Activated CD8-positive, alpha-beta T cell treated with anti-CD3 and anti-CD28 coated beads for 36 hours (primary cell): ENCODE results near the gene CEP164. TPM values are rescaled to one million over a fixed set of nuclear protein-coding genes. Genes with fewer than 3 reads are reported as not detected.

Experiments
- ATAC-seq: fragments of 200-7000 bp; cut with Tn5 transposase; one replicate; pipeline ENCODE4 v1.10.0; 2021; ENCODE audit warnings: mild to moderate bottlenecking, moderate library complexity
- CTCF ChIA-PET: fragments of 350-600 bp; sonication (Branson Sonifier 250); formaldehyde crosslinking; loops from one replicate; lab custom pipeline; 2021; ENCODE audit warnings: antibody characterized with exemption; lab: Charles Lee
- POLR2A ChIA-PET: fragments of 350-600 bp; sonication (Branson Sonifier 250); formaldehyde crosslinking; loops from one replicate; lab custom pipeline; 2021; ENCODE audit warnings: antibody characterized with exemption; lab: Charles Lee
- DNase-seq: peaks from one replicate; pipeline ENCODE4 v3.0.0-alpha.2; 2020
- H3K27ac Mint-ChIP-seq: one replicate; pipeline ENCODE4 v1.8.0; 2021; ENCODE audit warnings: mild to moderate bottlenecking, mixed read lengths
- H3K27me3 Mint-ChIP-seq: one replicate; pipeline ENCODE4 v1.8.0; 2021; ENCODE audit warnings: mixed read lengths
- H3K36me3 Mint-ChIP-seq: one replicate; pipeline ENCODE4 v1.8.0; 2021; ENCODE audit warnings: low read depth, mixed read lengths
- H3K4me1 Mint-ChIP-seq: one replicate; pipeline ENCODE4 v1.8.0; 2021; ENCODE audit warnings: low read depth, mixed read lengths
- H3K4me3 Mint-ChIP-seq: one replicate; pipeline ENCODE4 v1.8.0; 2021; ENCODE audit warnings: mild to moderate bottlenecking, moderate library complexity, mixed read lengths
- H3K9me3 Mint-ChIP-seq: one replicate; pipeline ENCODE4 v1.8.0; 2021; ENCODE audit warnings: mixed read lengths
- intact Hi-C: fragments of 100-400 bp; cut with micrococcal nuclease; formaldehyde crosslinking; loops from one replicate; pipeline ENCODE4 v1.10.0; 2022
- total RNA-seq, 2 experiments: library from RNA; stranded (reverse); gene quantifications; one replicate each; pipeline ENCODE4 v1.2.3, GENCODE V29; 2021
- TF ChIP-seq, protein P1 (sequence below): fragments of 200-600 bp; IDR thresholded peaks from one replicate; pipeline ENCODE4 v1.8.0; 2022; ENCODE audit warnings: antibody characterized with exemption, mild to moderate bottlenecking

Gene CEP164
- total RNA-seq, 2 experiments from 2014 or later: 24.0 to 25.5 TPM

DNA sequence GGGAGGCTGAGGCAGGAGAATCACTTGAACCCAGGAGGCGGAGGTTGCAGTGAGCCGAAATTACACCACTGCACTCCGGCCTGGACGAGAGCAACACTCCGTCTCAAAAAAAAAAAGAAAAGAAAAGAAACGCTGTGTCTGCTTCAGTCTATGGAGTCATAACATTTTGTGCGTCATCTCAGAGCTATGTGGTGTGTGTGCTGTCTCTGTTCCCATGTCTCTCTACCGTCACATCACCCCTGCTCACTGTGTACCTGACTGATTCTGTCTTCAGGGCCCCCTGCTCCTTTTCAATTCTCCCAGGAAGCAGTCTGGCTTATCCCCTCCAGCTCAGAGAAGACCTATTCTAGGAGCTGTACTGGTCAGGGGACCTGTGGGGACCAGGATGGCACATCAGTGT lies 29.5 kb upstream of the CEP164 start:
- TF ChIP-seq, protein P1, sequence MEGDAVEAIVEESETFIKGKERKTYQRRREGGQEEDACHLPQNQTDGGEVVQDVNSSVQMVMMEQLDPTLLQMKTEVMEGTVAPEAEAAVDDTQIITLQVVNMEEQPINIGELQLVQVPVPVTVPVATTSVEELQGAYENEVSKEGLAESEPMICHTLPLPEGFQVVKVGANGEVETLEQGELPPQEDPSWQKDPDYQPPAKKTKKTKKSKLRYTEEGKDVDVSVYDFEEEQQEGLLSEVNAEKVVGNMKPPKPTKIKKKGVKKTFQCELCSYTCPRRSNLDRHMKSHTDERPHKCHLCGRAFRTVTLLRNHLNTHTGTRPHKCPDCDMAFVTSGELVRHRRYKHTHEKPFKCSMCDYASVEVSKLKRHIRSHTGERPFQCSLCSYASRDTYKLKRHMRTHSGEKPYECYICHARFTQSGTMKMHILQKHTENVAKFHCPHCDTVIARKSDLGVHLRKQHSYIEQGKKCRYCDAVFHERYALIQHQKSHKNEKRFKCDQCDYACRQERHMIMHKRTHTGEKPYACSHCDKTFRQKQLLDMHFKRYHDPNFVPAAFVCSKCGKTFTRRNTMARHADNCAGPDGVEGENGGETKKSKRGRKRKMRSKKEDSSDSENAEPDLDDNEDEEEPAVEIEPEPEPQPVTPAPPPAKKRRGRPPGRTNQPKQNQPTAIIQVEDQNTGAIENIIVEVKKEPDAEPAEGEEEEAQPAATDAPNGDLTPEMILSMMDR: no peak
- Mint-ChIP-seq H3K4me3 (no peak overlapping the region), H3K36me3 (no peaks in the 10 kb centered on the region), H3K27me3 (no peaks in the 10 kb centered on the region), H3K4me1 (no peaks in the 10 kb centered on the region), H3K9me3 (no peaks in the 10 kb centered on the region), H3K27ac (no peak overlapping the region)
- intact Hi-C loops: no loop called here
- ChIA-PET CTCF (no interaction called here), POLR2A (no interaction called here)
- ATAC-seq: no peak
- DNase-seq: no peak

DNA sequence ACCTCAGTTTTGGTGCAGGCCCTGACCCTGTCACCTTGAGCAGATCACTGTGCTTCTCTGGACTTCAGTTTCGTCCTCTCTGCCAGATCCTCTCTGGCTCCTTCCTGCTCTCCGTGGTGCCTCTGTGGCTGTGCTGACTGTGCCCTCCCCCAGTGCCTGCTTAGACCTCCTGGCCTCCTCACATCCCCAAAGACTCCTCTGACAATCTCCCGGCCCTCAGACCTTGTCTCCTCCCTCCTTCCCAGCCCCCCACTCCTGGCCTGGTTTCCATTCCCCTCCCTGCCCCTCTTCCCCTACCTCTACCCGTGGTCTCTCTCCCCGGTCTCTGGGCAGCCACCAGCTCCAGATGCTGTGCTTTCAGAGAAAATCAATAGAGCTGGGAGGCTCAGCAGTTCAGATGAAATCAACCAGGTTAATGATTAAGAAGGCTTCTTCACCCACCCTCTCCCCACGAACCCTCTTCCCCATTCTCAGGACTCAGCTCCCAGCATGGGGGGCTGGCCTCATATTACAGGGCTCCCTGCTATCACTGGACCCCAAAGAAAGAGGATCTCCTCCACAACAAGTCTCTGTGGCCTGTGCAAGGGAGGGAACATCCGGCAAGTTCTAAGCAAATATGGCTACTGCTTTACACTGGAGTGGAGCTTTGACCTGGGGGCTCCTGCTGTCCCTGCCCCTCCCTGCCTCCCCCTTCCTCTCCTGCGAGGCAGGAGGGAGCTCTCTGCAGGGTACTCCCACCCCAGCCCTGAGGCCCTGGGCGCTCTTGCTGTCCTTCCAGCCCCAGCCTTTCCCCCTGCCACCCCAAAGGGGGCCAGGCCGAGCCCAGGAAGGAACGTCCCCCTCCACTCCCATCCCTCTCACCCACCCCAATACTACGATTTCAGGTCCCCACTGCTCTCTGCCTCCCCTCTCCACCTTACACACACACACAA lies 28.0 kb upstream of the CEP164 start:
- ATAC-seq (no peak), DNase-seq (no peak)
- intact Hi-C loops: no loop called here
- Mint-ChIP-seq H3K4me1 (no peaks in the 10 kb centered on the region), H3K36me3 (no peaks in the 10 kb centered on the region), H3K9me3 (no peaks in the 10 kb centered on the region), H3K27me3 (no peaks in the 10 kb centered on the region), H3K27ac (no peak overlapping the region), H3K4me3 (no peak overlapping the region)
- POLR2A ChIA-PET: no interaction called here
- CTCF ChIA-PET: interaction anchor here (1.4 kb wide), 1 partner anchor 12 kb away, joined by 4 read pairs; no protein-coding TSS in a partner anchor
- TF ChIP-seq, protein P1: no peak

DNA sequence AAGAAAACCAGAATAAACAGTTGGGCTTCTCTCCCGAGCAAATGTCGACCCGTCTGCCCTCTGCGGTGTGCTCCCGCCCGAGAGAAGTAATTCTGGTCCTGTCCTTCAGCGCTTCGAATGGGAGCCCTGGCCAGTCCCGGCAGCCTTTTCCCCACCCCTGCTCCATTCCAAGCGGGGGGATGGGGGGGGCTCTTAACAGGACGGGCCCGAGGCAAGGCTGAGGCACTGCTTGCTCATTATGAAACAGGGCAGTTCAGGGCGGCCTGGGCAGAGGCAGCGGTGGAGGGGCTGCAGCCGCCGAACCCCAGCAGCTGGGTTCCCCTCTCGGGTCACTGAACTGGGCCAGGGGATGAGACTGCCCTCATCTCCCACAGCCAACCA lies 27.4 kb upstream of the CEP164 start:
- intact Hi-C loops: no loop called here
- DNase-seq (no peak), ATAC-seq (no peak)
- Mint-ChIP-seq H3K27me3 (no peaks in the 10 kb centered on the region), H3K36me3 (no peaks in the 10 kb centered on the region), H3K4me3 (no peak overlapping the region), H3K27ac (no peak overlapping the region), H3K4me1 (no peaks in the 10 kb centered on the region), H3K9me3 (no peaks in the 10 kb centered on the region)
- ChIA-PET CTCF (interaction anchor here (1.4 kb wide), 1 partner anchor 12 kb away, joined by 4 read pairs; no protein-coding TSS in a partner anchor), POLR2A (no interaction called here)
- TF ChIP-seq, protein P1: no peak

DNA sequence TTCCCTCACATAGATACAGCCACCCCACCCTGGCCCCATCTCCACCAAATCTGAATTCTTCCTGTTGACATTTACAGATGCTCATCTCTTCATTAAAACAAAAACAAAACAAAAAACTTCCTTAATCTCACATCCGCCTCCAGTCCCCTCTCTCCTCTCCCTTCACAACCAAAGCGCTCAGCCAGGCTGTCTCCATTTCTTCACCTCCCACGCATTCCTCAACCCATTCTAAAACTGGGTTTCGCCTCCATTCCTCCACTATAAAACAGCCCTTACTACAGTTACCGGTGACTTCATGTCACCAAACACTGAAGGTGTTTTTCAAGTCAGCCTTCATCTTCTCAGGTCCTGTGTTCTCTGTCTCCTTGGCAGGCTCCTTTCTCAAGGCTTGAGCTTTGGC lies 26.9 kb upstream of the CEP164 start:
- ChIA-PET POLR2A (no interaction called here), CTCF (interaction anchor here (1.4 kb wide), 1 partner anchor 13 kb away, joined by 4 read pairs; no protein-coding TSS in a partner anchor)
- no peak for ATAC-seq
- DNase-seq: no peak
- TF ChIP-seq, protein P1: no peak
- Mint-ChIP-seq H3K27ac (no peak overlapping the region), H3K27me3 (no peaks in the 10 kb centered on the region), H3K4me1 (no peaks in the 10 kb centered on the region), H3K9me3 (no peaks in the 10 kb centered on the region), H3K36me3 (no peaks in the 10 kb centered on the region), H3K4me3 (no peak overlapping the region)
- intact Hi-C loops: no loop called here

DNA sequence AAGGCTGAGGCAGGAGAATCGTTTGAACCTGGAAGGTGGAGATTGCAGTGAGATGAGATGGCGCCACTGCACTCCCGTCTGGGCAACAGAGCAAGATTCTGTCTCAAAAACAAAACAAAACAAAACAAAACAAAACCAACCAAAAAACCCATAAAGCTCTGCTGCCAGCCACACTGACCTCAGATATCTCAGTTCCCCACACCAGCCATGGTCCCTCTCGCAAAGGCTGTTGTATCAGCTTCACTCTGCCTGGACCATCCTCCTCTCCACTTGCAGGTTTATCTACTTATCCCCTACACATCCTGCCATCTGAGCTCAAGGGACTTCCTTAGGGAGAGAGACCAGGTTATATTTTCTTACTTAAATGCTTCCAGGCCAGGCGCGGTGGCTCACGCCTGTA lies 25.4 kb upstream of the CEP164 start:
- no peak for ATAC-seq
- ChIA-PET CTCF (no interaction called here), POLR2A (interaction anchor here (1.4 kb wide), 1 partner anchor 19 kb away, joined by 3 read pairs; no protein-coding TSS in a partner anchor)
- Mint-ChIP-seq H3K36me3 (no peaks in the 10 kb centered on the region), H3K27ac (no peak overlapping the region), H3K4me1 (no peaks in the 10 kb centered on the region), H3K9me3 (no peaks in the 10 kb centered on the region), H3K27me3 (no peaks in the 10 kb centered on the region), H3K4me3 (no peak overlapping the region)
- intact Hi-C loops: no loop called here
- no peak for DNase-seq
- TF ChIP-seq, protein P1: no peak
